Stimulated activated CD8-positive, alpha-beta memory T cell treated with anti-CD3 and anti-CD28 coated beads, Interleukin-2, amount 100 ng/mL, for 48 hours (primary cell): Measurements from ENCODE around the gene SHC3.

Experiments
- DNase-seq, 2 donors: peaks; one replicate each; pipeline ENCODE4 v3.0.0-alpha.2; 2020; ENCODE audit warnings: low read depth in 2 of 2

SHC3 gene

DNA sequence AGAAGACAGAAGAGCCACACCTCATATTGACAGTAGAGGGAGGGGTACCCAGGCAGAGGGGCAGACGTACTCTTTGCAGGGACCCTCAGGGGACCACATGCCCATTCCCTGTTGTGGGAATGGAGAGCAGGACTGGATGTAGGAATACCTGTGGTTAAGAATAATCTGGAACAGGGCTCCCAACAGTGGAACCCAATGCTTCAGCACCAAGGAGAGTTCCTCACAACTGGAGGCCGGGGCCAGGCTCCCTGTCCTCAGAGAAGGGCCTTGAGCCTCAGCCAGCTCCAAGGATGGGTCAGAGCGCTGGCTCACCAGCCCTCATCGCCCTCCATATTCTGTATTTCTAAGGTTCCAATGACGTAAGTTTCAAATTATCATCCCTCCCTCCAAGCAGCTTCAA is 7.4 kb upstream of the SHC3 start:
- no peak for DNase-seq

DNA sequence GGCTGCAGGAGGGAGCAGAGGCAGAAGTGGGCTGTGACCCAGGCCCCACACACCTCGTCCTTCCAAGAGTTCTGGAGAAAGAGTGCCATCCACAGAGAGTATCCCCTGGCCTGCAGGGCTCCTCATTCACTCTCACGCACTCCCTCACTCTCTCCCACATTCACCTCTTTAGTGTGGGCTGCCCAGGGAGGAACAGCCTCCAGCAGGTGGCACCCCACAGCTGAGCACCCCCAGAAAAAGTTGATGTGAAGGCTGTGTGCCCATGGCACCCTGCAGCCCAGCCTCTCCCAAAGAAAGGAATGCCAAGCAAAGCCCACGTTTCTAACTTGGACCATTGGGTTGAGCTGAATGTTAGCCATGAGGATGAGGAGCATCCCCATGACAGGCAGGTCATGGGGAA is 4.5 kb upstream of the SHC3 start:
- DNase-seq = no peak

DNA sequence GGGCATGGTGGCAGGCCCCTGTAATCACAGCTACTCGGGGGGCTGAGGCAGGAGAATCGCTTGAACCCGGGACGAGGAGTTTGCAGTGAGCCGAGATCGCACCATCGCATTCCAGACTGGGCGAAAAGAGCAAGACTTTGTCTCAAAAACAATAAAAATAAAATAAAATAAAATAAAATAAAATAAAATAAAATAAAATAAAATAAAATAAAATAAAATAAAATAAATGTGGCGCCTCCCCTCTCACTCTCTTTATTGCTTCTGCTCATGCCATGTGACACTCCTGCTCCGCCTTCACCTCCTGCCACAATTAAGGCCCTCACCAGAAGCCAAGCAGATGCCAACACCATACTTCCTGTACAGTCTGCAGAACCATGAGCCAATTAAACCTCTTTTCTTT is 3.8 kb upstream of the SHC3 start:
- DNase-seq = no peak

DNA sequence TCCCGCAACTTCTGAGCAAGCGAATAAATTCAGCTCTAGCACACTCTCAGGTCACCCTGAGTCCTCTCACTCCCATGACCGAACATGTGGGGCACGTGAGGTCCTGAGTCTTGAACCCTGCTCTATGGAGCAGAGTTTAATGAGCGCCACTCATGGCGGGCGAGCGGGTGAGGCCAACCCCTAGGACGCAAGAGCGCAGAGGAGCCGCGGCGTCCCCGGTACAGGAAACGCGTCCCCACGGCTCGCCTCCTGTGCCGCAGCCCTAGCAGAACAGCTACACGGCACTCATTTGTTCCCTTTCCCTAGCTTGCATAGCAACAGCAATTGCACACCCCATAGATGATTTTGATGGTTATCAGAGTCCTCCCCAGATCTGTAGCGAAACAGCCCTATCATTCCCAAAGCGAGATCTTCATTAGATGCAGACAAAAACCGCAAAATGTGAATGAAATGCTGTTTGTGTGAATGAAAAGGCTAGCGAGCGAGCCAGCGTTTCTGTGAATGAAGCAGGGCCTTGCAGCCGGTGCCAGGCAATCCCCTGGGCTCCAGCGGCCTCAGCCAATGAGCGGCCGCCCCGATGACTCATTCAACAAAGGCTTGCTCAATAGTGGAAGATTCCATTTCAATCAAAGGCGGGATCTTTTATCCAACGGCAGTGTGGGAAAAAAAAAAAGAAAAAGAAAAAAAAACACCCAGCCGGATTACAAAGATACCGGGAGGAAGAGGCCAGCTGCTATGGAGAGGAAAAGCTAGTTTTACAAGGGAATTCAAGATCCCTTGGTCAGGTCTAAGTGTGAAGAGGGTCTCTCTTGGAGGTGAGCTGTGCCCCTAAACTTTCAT is 1.5 kb upstream of the SHC3 start:
- peak; percentile 44 to 45 for DNase-seq

DNA sequence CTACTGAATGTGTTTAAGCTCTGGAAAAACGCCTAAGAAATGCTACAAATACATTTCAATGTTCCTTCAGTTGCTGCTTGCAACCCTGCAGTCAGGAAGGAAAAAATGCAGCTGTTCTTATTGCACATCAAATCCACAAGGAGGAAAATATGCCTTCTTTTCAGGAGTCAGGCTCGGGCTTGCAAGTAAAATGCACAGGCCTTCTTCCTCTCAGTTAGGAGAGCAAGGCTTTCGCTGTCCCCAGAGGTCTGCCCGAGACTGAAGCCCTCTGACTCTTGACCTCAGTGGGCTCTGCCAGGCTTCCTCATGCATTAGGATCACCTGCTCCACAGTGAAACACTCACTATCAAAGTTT is 899 bp upstream of the SHC3 start:
- DNase-seq = no peak

DNA sequence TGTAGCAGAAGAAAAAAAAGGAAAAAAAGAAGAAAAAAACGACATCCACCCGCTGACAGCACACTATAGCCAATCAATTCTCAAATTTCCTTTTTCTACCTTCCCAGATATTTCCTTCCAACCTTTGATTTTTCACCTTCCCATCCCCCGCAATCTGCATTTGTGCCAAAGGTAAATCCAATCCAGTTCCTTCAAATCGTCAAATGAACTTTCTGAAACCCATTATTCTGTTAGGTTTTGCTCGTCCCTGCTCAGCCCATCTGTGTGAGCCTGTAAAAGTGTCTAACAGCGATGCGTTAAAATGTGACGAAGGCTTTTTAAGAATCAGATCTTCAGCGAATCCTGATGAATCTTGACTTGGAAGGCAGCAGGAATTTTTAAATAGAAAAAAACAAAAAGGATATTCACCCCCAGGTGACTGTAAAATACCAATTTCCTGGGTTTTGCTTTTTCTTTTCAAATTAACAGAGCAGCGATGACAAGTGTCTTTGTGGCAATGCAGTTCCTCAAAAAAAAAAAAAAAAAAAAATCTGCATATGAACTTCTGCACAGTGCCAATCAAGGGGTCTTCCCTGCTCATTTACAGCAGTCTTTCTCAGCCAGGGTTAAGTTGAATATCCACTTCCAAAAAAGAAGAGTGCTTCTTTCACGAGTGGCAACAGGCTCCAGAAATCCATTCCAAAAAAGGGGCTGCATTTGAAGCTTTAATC is 367 bp upstream of the SHC3 start:
- DNase-seq = no peak

DNA sequence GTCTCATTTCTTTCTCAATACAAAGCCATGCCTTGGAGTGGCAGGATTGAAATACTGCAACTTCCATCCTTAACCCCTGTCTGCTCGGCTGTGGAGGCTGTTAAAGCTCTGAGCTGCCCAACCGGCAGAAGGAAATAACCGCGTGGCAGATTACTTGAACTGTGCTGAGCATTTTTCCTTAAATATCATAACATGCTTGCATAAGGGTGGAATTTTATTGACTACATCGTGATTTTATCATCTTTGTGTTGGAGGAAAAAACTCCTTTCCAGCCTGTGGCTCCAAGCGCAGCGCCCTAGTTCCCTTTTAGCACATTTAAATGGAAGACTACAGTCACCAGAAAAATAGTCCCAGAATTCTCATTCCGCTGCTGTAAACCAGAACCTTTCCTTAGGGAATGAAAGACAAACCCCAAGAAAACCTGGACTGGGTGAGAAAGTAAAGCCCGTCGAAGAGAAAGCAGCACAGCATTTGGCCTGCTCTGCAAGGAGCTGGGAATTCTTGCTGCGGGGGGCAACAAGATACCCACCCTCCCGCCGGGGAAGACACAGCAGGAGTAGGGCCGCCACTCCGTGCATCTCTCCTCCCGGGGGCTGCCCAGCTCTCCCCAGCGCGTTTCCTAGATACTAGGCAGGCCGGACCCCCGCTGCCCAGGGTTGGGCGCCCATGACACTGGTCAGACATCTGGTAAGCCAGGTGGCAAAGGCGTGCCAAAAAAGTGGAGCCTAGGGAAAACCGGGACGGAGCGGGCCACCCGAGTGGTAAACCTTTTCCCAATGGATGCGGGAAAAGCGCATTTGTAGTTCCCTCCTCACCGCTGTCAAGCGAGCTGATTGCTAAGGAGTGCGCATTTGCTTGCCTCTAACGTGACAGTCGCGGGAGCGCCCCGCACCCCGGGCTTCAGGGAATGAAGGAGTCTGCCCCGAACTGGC is 1.3 kb downstream of the SHC3 start:
- no peak for DNase-seq

DNA sequence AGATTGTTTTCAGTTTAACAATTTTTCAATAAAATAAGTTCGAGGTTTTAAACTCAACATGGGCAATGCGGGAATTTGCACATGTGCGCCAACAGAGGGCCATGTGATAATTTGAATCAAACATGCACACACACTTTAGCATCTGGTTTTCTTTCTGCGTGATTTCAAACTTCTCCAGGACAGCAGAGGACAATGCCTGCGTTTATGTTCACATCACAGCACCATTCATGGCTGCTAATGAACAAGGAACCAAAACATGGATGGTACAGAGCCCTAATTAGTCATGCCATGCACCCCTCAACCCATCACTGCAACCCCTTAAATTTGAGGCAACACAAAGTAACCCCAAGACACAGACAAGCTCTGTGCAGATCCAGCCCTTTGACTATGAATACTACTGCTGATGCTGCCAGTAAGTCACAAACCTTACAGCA is 2.8 kb downstream of the SHC3 start:
- no peak for DNase-seq

DNA sequence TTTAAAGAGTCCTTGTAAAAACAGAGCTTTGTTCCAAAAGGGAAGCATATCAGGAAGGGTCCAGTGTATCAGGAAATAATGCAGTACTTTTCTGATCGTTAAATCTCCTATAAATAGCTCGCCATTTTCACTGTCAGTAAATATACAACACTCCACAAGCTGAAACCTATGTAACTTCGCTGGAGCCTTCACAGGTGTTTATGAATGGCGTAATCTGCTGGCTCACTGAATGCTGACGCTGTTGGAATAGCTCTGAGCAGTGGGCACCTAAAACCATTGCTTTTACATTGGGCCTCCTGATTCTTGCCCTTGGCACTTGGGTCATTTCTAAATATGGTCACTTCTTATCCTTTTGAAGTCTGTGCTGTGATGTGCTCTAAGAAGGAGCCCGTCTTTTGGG is 4.3 kb downstream of the SHC3 start:
- DNase-seq = no peak

DNA sequence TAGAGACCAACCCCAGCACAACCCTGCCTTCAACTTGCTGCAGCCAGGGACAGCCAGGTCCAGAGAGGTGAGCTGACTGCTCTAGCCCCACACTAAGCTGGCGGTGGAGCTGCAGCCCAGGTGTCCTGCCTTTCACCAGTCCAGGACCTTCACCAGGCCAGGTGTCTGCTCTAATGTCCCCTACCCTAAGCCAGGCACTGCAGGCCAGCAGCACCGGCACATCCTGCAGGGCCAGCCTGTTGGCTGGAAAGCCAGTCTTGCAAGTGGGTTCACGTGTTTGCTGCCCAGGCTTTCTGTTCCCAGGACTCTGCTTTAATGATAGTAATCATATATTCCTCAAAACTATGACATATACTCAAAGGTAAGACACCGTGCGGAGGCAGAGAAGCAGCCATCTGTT is 5.5 kb downstream of the SHC3 start:
- no peak for DNase-seq

DNA sequence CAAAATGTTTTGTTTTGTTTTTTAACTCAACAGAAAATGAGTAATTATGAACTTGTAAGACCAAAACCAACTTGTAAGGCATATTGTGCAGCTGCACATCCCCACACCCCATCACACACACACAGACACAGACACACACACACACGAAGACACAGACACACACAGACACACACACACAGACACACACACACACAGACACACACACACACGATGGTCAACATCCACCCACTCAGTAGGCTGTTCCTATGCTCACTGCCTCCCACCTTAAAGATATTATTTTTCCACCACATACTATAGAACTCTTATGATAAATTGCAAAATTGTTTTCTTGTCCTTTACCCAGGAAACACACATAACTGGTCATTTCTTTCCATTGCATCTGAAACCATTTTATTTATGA is 6.2 kb downstream of the SHC3 start:
- no peak for DNase-seq

DNA sequence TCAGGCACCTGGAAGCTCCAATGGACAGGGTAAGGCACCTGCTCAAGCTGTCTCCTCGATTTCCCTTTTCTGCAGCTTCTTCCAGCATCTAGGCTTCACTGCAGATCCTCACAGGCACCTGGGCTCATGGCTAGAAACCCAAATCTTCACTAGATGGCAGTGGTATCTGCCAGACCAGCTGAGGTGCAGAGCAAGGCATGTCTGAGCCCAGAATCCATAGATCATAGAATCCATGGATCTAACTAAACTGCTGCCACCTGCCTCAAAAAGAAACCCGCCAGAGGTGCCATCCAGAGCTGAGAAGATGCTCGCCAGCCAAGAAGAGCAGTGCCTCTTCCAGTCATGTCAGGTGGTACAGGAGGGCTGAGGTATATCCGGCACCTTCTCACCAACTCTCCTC is 6.9 kb downstream of the SHC3 start:
- no peak for DNase-seq

DNA sequence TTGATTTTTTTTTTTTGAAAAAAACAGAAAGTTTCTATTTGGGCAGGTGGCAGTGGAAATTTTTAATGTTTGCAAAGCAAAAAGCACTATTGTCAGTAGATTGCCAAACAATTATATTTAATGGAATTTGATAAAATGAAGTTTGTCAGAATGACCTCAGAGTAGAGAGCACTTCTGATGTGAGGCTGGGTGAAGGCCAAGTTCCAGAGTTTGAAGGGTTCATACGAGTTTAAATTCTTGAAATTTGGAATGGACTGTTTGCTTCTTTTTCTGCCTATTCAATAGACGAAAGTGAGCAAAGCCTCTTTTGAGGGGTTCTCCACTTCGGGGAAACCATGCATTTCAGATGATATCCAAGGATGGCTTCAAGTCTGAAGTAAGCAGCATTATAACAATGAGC is 7.4 kb downstream of the SHC3 start:
- no peak for DNase-seq

DNA sequence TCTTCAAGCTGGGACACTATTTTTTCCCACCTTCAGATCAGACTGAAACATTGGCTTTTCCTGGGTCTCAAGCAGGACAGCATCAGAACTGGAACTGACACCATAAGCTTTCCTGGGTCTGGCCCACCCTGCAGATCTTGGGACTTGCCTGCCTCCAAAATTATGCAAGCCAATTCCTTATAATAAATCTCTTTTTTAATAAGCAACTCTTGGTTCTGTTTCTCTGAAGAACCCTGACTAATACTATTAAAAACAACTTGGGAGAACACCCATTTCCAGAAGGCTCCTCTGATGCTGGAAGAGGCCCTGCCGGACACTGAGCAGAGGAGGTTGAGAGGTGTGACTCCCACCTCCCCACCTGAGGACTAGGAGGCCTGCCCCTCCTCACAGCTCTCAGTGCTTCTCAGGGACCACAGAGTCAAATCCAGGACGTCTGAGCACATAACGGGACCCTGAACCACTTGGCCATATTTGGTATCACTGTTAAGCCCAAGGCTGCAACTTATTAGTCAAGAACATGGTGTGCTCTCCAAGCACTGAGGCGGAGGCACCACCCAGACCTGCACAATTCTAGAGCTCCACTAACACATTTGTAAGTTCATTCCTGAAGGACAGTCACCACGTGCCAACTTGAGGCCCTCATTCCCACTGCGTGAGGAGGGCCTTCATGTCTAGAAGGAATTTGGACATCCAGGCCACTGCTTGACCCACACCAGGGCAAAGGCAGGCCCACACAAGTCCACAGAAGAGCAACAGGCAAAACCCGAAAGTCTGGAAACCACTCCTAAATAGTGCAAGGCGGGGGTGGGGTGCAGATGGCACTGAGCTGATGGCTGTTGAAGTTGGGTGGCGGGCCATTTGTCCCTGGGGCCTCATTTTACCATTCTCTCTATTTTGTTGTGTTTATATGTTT is 9.5 kb downstream of the SHC3 start:
- DNase-seq = no peak

DNA sequence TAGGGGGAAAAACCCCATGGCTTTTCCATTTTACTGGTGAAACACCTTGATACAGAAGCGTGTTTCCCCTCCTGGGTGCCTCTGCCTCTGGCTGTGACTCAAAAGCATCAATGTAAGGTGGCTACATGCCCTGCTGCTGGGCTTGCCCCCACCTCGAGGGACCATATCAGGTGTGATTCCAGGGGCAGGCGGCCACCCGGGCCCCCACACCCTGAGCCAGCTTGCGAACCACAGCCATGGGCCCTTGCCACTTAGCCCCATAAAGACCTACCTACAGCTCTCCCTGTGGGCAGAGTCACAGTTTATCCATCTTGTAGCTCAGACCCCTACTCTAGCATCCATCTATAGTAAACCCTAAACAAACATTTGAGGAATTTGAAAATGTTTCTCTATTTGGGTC is 10.8 kb downstream of the SHC3 start:
- no peak for DNase-seq

DNA sequence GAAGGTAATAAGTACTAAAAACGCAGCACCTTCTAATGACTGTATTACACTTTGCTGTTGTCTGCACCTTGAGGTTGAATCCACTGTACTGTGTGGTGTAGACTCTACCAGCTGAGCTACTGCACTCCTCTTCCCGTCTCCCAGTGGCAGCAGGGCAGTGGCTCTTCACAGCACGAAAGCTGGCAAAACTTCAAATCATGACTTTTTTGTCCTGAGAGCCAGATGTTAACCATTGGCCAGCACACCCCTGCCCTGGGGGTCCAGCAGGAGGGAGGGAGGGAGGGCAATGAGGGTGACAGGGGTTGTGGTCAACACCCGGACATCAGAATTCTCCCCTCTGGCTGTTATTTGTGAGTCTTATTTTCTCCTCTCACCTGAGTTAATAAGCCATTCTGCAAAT is 11.8 kb downstream of the SHC3 start:
- DNase-seq = no peak

DNA sequence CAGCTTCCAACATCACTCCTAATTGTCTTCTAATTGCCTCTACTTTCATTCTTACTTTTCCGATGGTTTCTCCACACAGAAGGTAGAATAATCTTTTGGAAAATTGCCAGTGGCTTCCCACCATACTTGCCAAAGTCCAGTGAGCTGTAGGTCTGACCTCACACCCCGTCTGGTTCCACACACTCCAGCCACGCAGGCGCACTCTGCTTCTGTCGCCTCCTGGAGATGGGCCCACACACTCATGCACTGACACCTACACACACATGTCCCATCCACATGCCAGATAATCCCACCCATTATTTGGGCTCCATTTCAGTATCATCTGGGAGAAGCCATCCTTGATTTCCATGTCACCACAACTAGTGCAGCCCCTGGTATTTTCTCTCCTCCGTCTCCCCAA is 12.7 kb downstream of the SHC3 start:
- no peak for DNase-seq

DNA sequence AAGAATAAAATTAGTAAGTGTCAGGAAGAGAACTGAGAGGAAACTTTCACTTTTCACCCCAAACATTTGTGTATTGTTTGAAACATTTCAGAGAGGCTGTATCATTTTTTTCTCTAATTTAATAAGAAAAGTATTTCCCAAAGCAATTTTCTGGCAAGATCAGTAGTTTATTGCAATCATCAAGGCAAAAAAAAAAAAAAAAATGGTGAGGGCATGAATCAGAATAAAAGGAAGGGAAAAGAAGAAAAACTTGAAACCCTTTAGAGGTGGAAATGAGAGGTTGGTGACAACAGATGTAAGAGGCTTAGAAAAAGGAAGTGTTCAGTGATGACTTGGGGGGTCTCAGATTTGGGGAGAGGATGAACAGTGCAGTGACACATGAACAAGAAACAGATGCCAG is 13.3 kb downstream of the SHC3 start:
- DNase-seq = no peak

DNA sequence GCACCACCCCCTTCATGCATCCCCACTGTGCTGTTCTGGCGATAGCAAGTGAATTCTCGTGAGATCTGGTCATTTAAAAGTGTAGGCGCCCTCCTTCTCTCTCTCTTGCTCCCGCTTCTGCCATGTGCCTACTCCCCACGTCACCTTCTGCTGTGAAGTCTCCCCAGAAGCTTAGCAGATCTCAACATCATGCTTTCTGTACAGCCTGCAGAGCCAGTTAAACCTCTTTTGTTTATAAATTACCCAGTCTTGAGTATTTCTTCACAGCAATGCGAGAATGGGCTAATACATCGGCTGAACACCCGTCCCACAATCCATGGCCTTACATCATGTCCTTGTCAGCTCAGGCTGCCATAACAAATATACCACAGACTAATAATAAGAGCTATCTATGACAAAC is 17.4 kb downstream of the SHC3 start:
- DNase-seq = no peak

DNA sequence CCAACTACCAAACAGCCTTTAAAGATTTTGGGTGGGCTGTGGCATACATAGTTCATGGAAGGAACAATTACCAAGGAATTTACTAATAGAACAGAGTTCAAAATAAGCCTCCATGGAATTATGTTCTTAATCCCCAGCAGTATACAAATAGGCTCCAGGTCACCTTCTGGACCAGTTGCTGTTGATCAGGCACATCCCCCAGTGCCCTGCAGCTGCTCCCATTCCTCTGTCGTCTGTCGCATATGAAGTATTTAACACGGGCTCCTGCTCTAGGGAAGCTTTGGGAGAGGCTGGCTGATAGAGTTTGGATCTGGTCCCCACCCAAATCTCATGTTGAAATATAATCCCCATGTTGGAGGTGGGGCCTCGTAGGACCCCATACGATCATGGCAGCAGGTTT is 17.8 kb downstream of the SHC3 start:
- no peak for DNase-seq

DNA sequence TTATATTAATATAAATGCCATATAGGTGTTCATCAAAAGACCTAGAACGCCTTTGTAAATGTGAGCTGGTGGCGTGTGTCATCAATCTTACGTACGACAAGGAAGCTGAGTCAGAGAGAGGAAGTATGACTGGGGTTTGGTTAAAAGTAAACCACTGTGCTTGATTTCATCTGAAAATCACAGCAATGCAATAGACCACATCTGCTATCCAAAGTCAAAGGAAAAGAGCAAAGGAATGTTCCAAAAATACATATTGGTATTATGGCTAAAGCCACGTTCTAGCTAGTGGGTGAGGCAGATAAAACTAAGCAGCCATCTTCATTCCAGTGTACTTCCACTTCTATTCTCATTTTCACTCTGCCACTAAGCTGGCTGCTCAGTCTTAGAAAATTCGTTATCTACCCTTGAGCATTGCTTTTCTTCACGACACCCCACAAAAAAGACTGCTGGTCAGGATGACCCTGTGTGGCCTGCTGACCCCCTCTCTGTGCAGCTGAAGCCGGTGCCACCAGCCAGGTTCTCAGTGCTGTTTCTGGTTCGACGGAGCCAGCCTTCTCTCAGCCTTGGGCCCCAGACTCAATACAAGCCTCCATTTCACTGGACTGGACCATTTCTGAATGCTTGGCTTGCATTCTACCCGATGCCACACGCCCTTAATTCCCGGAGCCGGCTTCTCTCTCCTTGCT is 23.8 kb downstream of the SHC3 start:
- DNase-seq = no peak
